PFSK-1 (cell line): ENCODE results near the gene CDR2.

Source experiments
- POLR2AphosphoS5 ChIP-seq: IDR thresholded peaks from 2 replicates; pipeline ENCODE4 v1.6.1; 2012; ENCODE audit warnings: low read depth, mild to moderate bottlenecking, control low read depth, low read length, moderate library complexity
- TAF1 ChIP-seq: IDR thresholded peaks from 2 replicates; pipeline ENCODE4 v1.6.1; 2012; ENCODE audit warnings: low read length, control low read depth, borderline replicate concordance; ENCODE audit not compliant: insufficient read depth
- TF ChIP-seq, protein P1 (sequence below), 2 experiments: IDR thresholded peaks; 2 replicates each; pipeline versions ENCODE4 v1.6.1 to v1.8.0; 2011 to 2012; ENCODE audit warnings: low read depth in 2 of 2, low read length in 2 of 2, control low read depth in 1 of 2, inconsistent platforms in 1 of 2, mild to moderate bottlenecking in 1 of 2, moderate library complexity in 1 of 2; ENCODE audit not compliant: insufficient read depth in 1 of 2

DNA sequence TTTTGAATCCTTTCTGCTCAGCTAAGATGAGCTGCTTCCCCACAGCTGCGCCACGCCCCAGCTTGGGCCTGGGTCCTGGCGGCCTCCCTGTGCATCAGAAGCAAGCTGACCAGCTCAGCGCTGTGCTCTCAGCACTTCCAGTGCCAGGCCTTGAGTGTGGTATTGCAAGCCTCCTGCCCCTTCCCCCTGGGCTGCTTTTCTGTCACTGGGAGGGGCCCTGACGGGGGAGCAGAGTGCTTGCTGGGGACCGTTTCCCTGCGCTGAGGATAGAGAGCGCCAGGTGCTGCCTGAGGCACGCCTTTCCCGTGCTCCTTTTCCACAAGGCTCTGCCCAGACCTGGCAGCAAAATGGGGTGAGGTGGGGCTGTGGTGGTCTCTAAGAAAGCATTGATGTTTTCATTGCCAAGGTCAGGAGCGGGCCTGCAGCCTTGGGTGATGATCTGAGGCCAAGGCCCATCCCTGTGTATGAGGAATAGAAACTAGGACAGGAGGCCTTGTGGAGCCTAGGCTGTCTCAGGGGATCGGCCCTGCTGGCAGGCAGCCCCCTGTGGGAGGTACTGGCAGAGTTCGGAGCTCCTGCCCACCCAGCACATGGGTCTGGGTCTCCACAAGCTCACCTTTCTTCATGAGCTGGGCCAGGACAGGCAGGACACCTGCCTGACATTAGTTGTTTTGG, 47.5 kb downstream of the CDR2 start:
- TF ChIP-seq POLR2AphosphoS5 (no peak), TAF1 (no peak)
- TF ChIP-seq, protein P1, sequence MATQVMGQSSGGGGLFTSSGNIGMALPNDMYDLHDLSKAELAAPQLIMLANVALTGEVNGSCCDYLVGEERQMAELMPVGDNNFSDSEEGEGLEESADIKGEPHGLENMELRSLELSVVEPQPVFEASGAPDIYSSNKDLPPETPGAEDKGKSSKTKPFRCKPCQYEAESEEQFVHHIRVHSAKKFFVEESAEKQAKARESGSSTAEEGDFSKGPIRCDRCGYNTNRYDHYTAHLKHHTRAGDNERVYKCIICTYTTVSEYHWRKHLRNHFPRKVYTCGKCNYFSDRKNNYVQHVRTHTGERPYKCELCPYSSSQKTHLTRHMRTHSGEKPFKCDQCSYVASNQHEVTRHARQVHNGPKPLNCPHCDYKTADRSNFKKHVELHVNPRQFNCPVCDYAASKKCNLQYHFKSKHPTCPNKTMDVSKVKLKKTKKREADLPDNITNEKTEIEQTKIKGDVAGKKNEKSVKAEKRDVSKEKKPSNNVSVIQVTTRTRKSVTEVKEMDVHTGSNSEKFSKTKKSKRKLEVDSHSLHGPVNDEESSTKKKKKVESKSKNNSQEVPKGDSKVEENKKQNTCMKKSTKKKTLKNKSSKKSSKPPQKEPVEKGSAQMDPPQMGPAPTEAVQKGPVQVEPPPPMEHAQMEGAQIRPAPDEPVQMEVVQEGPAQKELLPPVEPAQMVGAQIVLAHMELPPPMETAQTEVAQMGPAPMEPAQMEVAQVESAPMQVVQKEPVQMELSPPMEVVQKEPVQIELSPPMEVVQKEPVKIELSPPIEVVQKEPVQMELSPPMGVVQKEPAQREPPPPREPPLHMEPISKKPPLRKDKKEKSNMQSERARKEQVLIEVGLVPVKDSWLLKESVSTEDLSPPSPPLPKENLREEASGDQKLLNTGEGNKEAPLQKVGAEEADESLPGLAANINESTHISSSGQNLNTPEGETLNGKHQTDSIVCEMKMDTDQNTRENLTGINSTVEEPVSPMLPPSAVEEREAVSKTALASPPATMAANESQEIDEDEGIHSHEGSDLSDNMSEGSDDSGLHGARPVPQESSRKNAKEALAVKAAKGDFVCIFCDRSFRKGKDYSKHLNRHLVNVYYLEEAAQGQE (IDR thresholded peaks at IDR 0.05; ENCODE audit: insufficient read depth in 1 of 2, low read depth in 2 of 2, low read length in 2 of 2), result no peak
